MCF 10A (cell line): ENCODE measurements around the gene ING5. TPM values are rescaled to one million over a fixed set of nuclear protein-coding genes. Genes with fewer than 3 reads are reported as not detected.
A peak's percentile ranks its signal among the peaks of the same experiment; 100 is the strongest.

Source experiments
- BruUV-seq: library from RNA; stranded (reverse); fragments of 400-500 nt; replicated peaks from 2 replicates; lab custom pipeline; 2021; lab: Mats Ljungman, UMichigan
- CTCF ChIA-PET: fragments of 300-600 bp; sonication (Branson Sonifier 250); formaldehyde crosslinking; extraction: SDS; loops from one replicate; lab custom pipeline; 2021; ENCODE audit warnings: antibody characterized with exemption, inconsistent platforms; lab: Yijun Ruan, JAX
- POLR2A ChIA-PET: fragments of 300-600, 350-650 bp; sonication (Branson Sonifier 250); formaldehyde crosslinking; extraction: SDS; loops from one replicate; lab custom pipeline; 2020; ENCODE audit warnings: antibody characterized with exemption, inconsistent platforms; lab: Yijun Ruan, JAX
- DNase-seq: peaks from one replicate; pipeline ENCODE4 v3.0.0-alpha.2; 2018; ENCODE audit not compliant: unreplicated experiment
- H3K27ac Mint-ChIP-seq: one replicate; pipeline ENCODE4 v1.8.0; 2022; ENCODE audit warnings: mild to moderate bottlenecking, low read depth, mixed read lengths; ENCODE audit not compliant: unreplicated experiment
- H3K27me3 Mint-ChIP-seq: one replicate; pipeline ENCODE4 v1.8.0; 2022; ENCODE audit warnings: mixed read lengths; ENCODE audit not compliant: insufficient read depth, unreplicated experiment
- H3K36me3 Mint-ChIP-seq: one replicate; pipeline ENCODE4 v1.8.0; 2022; ENCODE audit warnings: mild to moderate bottlenecking, moderate library complexity, mixed read lengths; ENCODE audit not compliant: insufficient read depth, unreplicated experiment
- H3K4me1 Mint-ChIP-seq: one replicate; pipeline ENCODE4 v1.8.0; 2022; ENCODE audit warnings: mixed read lengths; ENCODE audit not compliant: insufficient read depth, unreplicated experiment
- H3K4me3 Mint-ChIP-seq: one replicate; pipeline ENCODE4 v1.8.0; 2022; ENCODE audit warnings: mild to moderate bottlenecking, moderate library complexity, mixed read lengths; ENCODE audit not compliant: unreplicated experiment
- H3K9me3 Mint-ChIP-seq: one replicate; pipeline ENCODE4 v1.8.0; 2022; ENCODE audit warnings: mixed read lengths; ENCODE audit not compliant: unreplicated experiment
- CTCF ChIP-seq: fragments of 200-600 bp; IDR thresholded peaks from one replicate; pipeline ENCODE4 v1.8.0; 2022; ENCODE audit warnings: antibody characterized with exemption, mild to moderate bottlenecking; ENCODE audit not compliant: unreplicated experiment
- intact Hi-C: fragments of 100-400 bp; cut with micrococcal nuclease; formaldehyde crosslinking; loops from 2 replicates; pipeline ENCODE4 v1.14.1; 2022
- total RNA-seq: library from RNA; stranded (reverse); gene quantifications from 2 replicates; pipeline ENCODE4 v1.2.3, GENCODE V29; 2022

ING5 gene
- total RNA-seq, 1 experiment from 2014 or later = 35.5 TPM

GRCh38 chr2:241680827-241681599 lies 20.8 kb upstream of the ING5 start:
- intact Hi-C loops = no loop called here
- H3K4me1 Mint-ChIP-seq = peaks cover 12% of the 10 kb centered on the region
- no TSS peak for BruUV-seq
- no peaks in the 10 kb centered on the region for H3K27me3 Mint-ChIP-seq
- DNase-seq = peak; percentile 83
- H3K9me3 Mint-ChIP-seq = no peaks in the 10 kb centered on the region
- TF ChIP-seq CTCF = no peak
- no peak overlapping the region for H3K27ac Mint-ChIP-seq
- CTCF ChIA-PET = no interaction called here
- peaks cover 42% of the 10 kb centered on the region for H3K36me3 Mint-ChIP-seq
- no peak overlapping the region for H3K4me3 Mint-ChIP-seq
- POLR2A ChIA-PET = interaction anchor here (0.7 kb wide), 1 partner anchor 296 kb away, joined by 3 read pairs; no protein-coding TSS in a partner anchor

GRCh38 chr2:241686324-241686649 lies 15.6 kb upstream of the ING5 start:
- H3K36me3 Mint-ChIP-seq = peaks cover 34% of the 10 kb centered on the region
- DNase-seq = no peak
- H3K4me1 Mint-ChIP-seq = peaks cover 7% of the 10 kb centered on the region
- H3K9me3 Mint-ChIP-seq = no peaks in the 10 kb centered on the region
- peak overlapping the region; percentile 90 for H3K4me3 Mint-ChIP-seq
- no peak for TF ChIP-seq CTCF
- POLR2A ChIA-PET = interaction anchor here (0.6 to 4.3 kb wide), 24 partner anchors 9 to 1120 kb away, joined by 3 to 136 read pairs (median 4); partner anchors contain the start of genes ATG4B, CAPN10, D2HGDH and ING5
- intact Hi-C loops = loop anchor here (5.0 kb wide), 1 partner anchor 191 kb away; no protein-coding TSS in a partner anchor
- BruUV-seq = no TSS peak
- no peaks in the 10 kb centered on the region for H3K27me3 Mint-ChIP-seq
- H3K27ac Mint-ChIP-seq = peak overlapping the region; percentile 79
- CTCF ChIA-PET = interaction anchor here (0.8 to 1.8 kb wide), 2 partner anchors 192 to 1096 kb away, joined by 4 to 5 read pairs; no protein-coding TSS in a partner anchor

GRCh38 chr2:241686650-241687425 lies 15.0 kb upstream of the ING5 start, which contains the start of gene DTYMK:
Gene DTYMK, minus strand, starts transcription at chr2:241686815. Its CDS starts 32 bp downstream, at chr2:241686783.
- ChIA-PET CTCF (interaction anchor here (0.8 to 1.8 kb wide), 2 partner anchors 192 to 1097 kb away, joined by 4 to 5 read pairs; no protein-coding TSS in a partner anchor), POLR2A (interaction anchor here (0.6 to 4.3 kb wide), 26 partner anchors 8 to 1121 kb away, joined by 3 to 136 read pairs (median 4); partner anchors contain the start of genes ATG4B, CAPN10, D2HGDH and ING5)
- Mint-ChIP-seq H3K4me1 (peaks cover 7% of the 10 kb centered on the region), H3K27ac (peak within 1 kb of the TSS; percentile 91), H3K36me3 (peaks cover 34% of the 10 kb centered on the region), H3K4me3 (peak within 1 kb of the TSS; percentile 90), H3K9me3 (no peaks in the 10 kb centered on the region), H3K27me3 (no peaks in the 10 kb centered on the region)
- TF ChIP-seq CTCF = no peak
- BruUV-seq = TSS peak; percentile 57
- intact Hi-C loops = loop anchor here (5.0 kb wide), 1 partner anchor 190 kb away; no protein-coding TSS in a partner anchor
- DNase-seq = peak; percentile 97
